Astrocyte (in vitro differentiated cells and primary cell): ENCODE data around the gene CSPG4. TPM values are rescaled to one million over a fixed set of nuclear protein-coding genes. Genes with fewer than 3 reads are reported as not detected.

Experiments
- DNase-seq: peaks from one replicate; pipeline ENCODE4 v3.0.0-alpha.2; 2010; ENCODE audit warnings: low read depth
- FAIRE-seq: peaks from 2 replicates; lab custom pipeline; 2011; peaks lifted over from hg19 to GRCh38; lab: Jason Lieb, UNC
- H2AFZ ChIP-seq: 2 replicates; pipeline ENCODE4 v1.6.0; 2012; ENCODE audit warnings: low read depth, low read length, inconsistent platforms
- H3K27ac ChIP-seq: 2 replicates; pipeline ENCODE4 v1.5.1; 2011; ENCODE audit warnings: low read depth, low read length, inconsistent platforms
- H3K27me3 ChIP-seq: 2 replicates; pipeline ENCODE4 v1.6.0; 2011; ENCODE audit warnings: low read length, inconsistent platforms; ENCODE audit not compliant: insufficient read depth
- H3K36me3 ChIP-seq: 2 replicates; pipeline ENCODE4 v1.5.1; 2011; ENCODE audit warnings: low read length, inconsistent platforms; ENCODE audit not compliant: insufficient read depth
- H3K4me1 ChIP-seq: 2 replicates; pipeline ENCODE4 v1.5.1; 2011; ENCODE audit warnings: low read length, inconsistent platforms; ENCODE audit not compliant: insufficient read depth
- H3K4me2 ChIP-seq: 2 replicates; pipeline ENCODE4 v1.6.0; 2012; ENCODE audit warnings: low read length, inconsistent platforms
- H3K4me3 ChIP-seq: 2 replicates; pipeline ENCODE4 v1.5.1; 2011; ENCODE audit warnings: low read depth, mild to moderate bottlenecking, low read length, inconsistent platforms; ENCODE audit not compliant: insufficient read depth
- H3K79me2 ChIP-seq: 2 replicates; pipeline ENCODE4 v1.6.0; 2012; ENCODE audit warnings: mild to moderate bottlenecking, low read length, inconsistent platforms; ENCODE audit not compliant: insufficient read depth
- H3K9ac ChIP-seq: 2 replicates; pipeline ENCODE4 v1.6.0; 2012; ENCODE audit warnings: mild to moderate bottlenecking, low read length, inconsistent platforms
- H3K9me3 ChIP-seq: 2 replicates; pipeline ENCODE4 v1.5.1; 2012; ENCODE audit warnings: low read depth, mild to moderate bottlenecking, low read length, inconsistent platforms; ENCODE audit not compliant: insufficient read depth
- H4K20me1 ChIP-seq: 2 replicates; pipeline ENCODE4 v1.6.0; 2012; ENCODE audit warnings: low read length, inconsistent platforms; ENCODE audit not compliant: insufficient read depth
- H3K27ac Mint-ChIP-seq: one replicate; pipeline ENCODE4 v1.8.0; 2021; ENCODE audit warnings: mild to moderate bottlenecking, mixed read lengths; ENCODE audit not compliant: unreplicated experiment
- H3K27me3 Mint-ChIP-seq: one replicate; pipeline ENCODE4 v1.8.0; 2021; ENCODE audit warnings: low read depth, mixed read lengths; ENCODE audit not compliant: unreplicated experiment
- H3K36me3 Mint-ChIP-seq: one replicate; pipeline ENCODE4 v1.8.0; 2021; ENCODE audit warnings: low read depth, mixed read lengths; ENCODE audit not compliant: unreplicated experiment
- H3K4me1 Mint-ChIP-seq: one replicate; pipeline ENCODE4 v1.8.0; 2021; ENCODE audit warnings: low read depth, mixed read lengths; ENCODE audit not compliant: unreplicated experiment
- H3K4me3 Mint-ChIP-seq: one replicate; pipeline ENCODE4 v1.8.0; 2021; ENCODE audit warnings: mild to moderate bottlenecking, moderate library complexity, mixed read lengths; ENCODE audit not compliant: unreplicated experiment
- H3K9me3 Mint-ChIP-seq: one replicate; pipeline ENCODE4 v1.8.0; 2021; ENCODE audit warnings: mild to moderate bottlenecking, mixed read lengths; ENCODE audit not compliant: unreplicated experiment
- CTCF ChIP-seq: IDR thresholded peaks from 2 replicates; pipeline ENCODE4 v1.5.1; 2011; ENCODE audit warnings: low read depth, mild to moderate bottlenecking, inconsistent platforms, low read length, moderate library complexity; ENCODE audit not compliant: insufficient read depth
- EZH2 ChIP-seq: IDR thresholded peaks from 2 replicates; pipeline ENCODE4 v1.6.1; 2012; ENCODE audit warnings: mild to moderate bottlenecking, low read length, inconsistent platforms; ENCODE audit not compliant: insufficient read depth
- total RNA-seq: library from RNA; stranded (reverse); gene quantifications from 2 replicates; pipeline ENCODE4 v1.2.1, GENCODE V29; 2021

The CSPG4 gene
- total RNA-seq, 1 donor from 2014 or later = 26.9 TPM

GRCh38 chr15:75655931-75656330 is 56.7 kb downstream of the CSPG4 start:
- FAIRE-seq = no peak
- H3K79me2 ChIP-seq = peaks cover 78% of the 10 kb centered on the region

GRCh38 chr15:75654201-75654907 is 58.3 kb downstream of the CSPG4 start:
- Histone ChIP-seq H3K9me3 (no peaks in the 10 kb centered on the region), H3K27me3 (no peaks in the 10 kb centered on the region), H3K4me3 (no peak overlapping the region), H3K79me2 (peaks cover 94% of the 10 kb centered on the region), H3K4me2 (no peak overlapping the region), H3K9ac (no peak overlapping the region), H3K27ac (no peak overlapping the region), H3K36me3 (peaks cover 4% of the 10 kb centered on the region), H4K20me1 (peaks cover 88% of the 10 kb centered on the region), H3K4me1 (peaks cover 34% of the 10 kb centered on the region), H2AFZ (no peak overlapping the region)
- no peak overlapping the region for H3K4me3 Mint-ChIP-seq
- H3K4me1 Mint-ChIP-seq = peaks cover 46% of the 10 kb centered on the region
- no peak overlapping the region for H3K27ac Mint-ChIP-seq
- H3K36me3 Mint-ChIP-seq = peaks cover 29% of the 10 kb centered on the region
- FAIRE-seq (no peak), DNase-seq (no peak)
- H3K27me3 Mint-ChIP-seq = no peaks in the 10 kb centered on the region
- no peaks in the 10 kb centered on the region for H3K9me3 Mint-ChIP-seq
- TF ChIP-seq EZH2 (no peak), CTCF (no peak)

More at GRCh38 chr15:75655931-75656330, 56.7 kb downstream of the CSPG4 start:
- H3K4me1 ChIP-seq = peaks cover 30% of the 10 kb centered on the region
- no peak overlapping the region for H3K4me2 ChIP-seq
- H3K4me3 Mint-ChIP-seq = peak overlapping the region; percentile 35
- H3K27ac Mint-ChIP-seq = no peak overlapping the region
- peaks cover 37% of the 10 kb centered on the region for H3K4me1 Mint-ChIP-seq
- H3K36me3 ChIP-seq = peaks cover 4% of the 10 kb centered on the region
- H3K27me3 Mint-ChIP-seq = no peaks in the 10 kb centered on the region
- H3K9me3 Mint-ChIP-seq = no peaks in the 10 kb centered on the region
- H4K20me1 ChIP-seq = peaks cover 77% of the 10 kb centered on the region
- no peak overlapping the region for H2AFZ ChIP-seq
- TF ChIP-seq CTCF (no peak), EZH2 (no peak)
- H3K9me3 ChIP-seq = no peaks in the 10 kb centered on the region
- H3K27me3 ChIP-seq = no peaks in the 10 kb centered on the region
- H3K4me3 ChIP-seq = no peak overlapping the region
- no peak overlapping the region for H3K27ac ChIP-seq
- H3K9ac ChIP-seq = no peak overlapping the region
- peaks cover 23% of the 10 kb centered on the region for H3K36me3 Mint-ChIP-seq
- DNase-seq = no peak

- Mint-ChIP-seq H3K4me1 (peaks cover 55% of the 10 kb centered on the region), H3K27ac (no peak overlapping the region), H3K4me3 (peak overlapping the region; percentile 14), H3K27me3 (no peaks in the 10 kb centered on the region), H3K36me3 (peaks cover 28% of the 10 kb centered on the region), H3K9me3 (no peaks in the 10 kb centered on the region)
- H2AFZ ChIP-seq = no peak overlapping the region
- TF ChIP-seq EZH2 = no peak
- TF ChIP-seq CTCF = no peak
- no peak overlapping the region for H3K9ac ChIP-seq
- no peak overlapping the region for H3K27ac ChIP-seq
- no peak overlapping the region for H3K4me3 ChIP-seq
- H3K4me1 ChIP-seq = peaks cover 43% of the 10 kb centered on the region
- peak overlapping the region; percentile 96 for H3K4me2 ChIP-seq
- H3K79me2 ChIP-seq = peaks cover 100% of the 10 kb centered on the region
- H3K36me3 ChIP-seq = peaks cover 4% of the 10 kb centered on the region
- H3K9me3 ChIP-seq = no peaks in the 10 kb centered on the region
- FAIRE-seq (no peak), DNase-seq (no peak)
- H3K27me3 ChIP-seq = no peaks in the 10 kb centered on the region
- peaks cover 95% of the 10 kb centered on the region for H4K20me1 ChIP-seq
Observed at GRCh38 chr15:75653347-75653913, 59.2 kb downstream of the CSPG4 start.
